WTC11 (cell line): ENCODE data around the gene RILPL1. TPM values are rescaled to one million over a fixed set of nuclear protein-coding genes. Genes with fewer than 3 reads are reported as not detected.
A peak's percentile ranks its signal among the peaks of the same experiment; 100 is the strongest.

Source experiments
- ATAC-seq: fragments of 200-7000 bp; cut with Tn5 transposase; 2 replicates; pipeline ENCODE4 v1.10.0; 2021; ENCODE audit warnings: mild to moderate bottlenecking, moderate library complexity
- CTCF ChIA-PET: fragments of 300-600 bp; sonication (Branson Sonifier 250); formaldehyde crosslinking; loops from one replicate; lab custom pipeline; 2021; ENCODE audit warnings: antibody characterized with exemption; lab: Charles Lee
- POLR2A ChIA-PET: fragments of 350-600 bp; sonication (Branson Sonifier 250); formaldehyde crosslinking; loops from one replicate; lab custom pipeline; 2021; ENCODE audit warnings: antibody characterized with exemption; lab: Charles Lee
- DNase-seq: peaks from one replicate; pipeline ENCODE4 v3.0.0; 2021; ENCODE audit warnings: low spot score
- H3K27ac Mint-ChIP-seq: 2 replicates; pipeline ENCODE4 v1.8.0; 2021; ENCODE audit warnings: mixed read lengths
- H3K27me3 Mint-ChIP-seq: 2 replicates; pipeline ENCODE4 v1.8.0; 2021; ENCODE audit warnings: low read depth, mild to moderate bottlenecking, moderate library complexity, mixed read lengths
- H3K36me3 Mint-ChIP-seq: 2 replicates; pipeline ENCODE4 v1.8.0; 2021; ENCODE audit warnings: mixed read lengths
- H3K4me1 Mint-ChIP-seq: 2 replicates; pipeline ENCODE4 v1.8.0; 2022; ENCODE audit warnings: mixed read lengths
- H3K4me3 Mint-ChIP-seq: 2 replicates; pipeline ENCODE4 v1.8.0; 2021; ENCODE audit warnings: mild to moderate bottlenecking, moderate library complexity, mixed read lengths
- H3K9me3 Mint-ChIP-seq: 2 replicates; pipeline ENCODE4 v1.8.0; 2021; ENCODE audit warnings: mixed read lengths
- AR ChIP-seq: fragments of 250-450 bp; sonication (Bioruptor Pico); IDR thresholded peaks from 2 replicates; pipeline ENCODE4 v1.9.0; 2021; ENCODE audit warnings: mild to moderate bottlenecking
- E2F5 ChIP-seq: sonication (generic); formaldehyde crosslinking; IDR thresholded peaks from 2 replicates; pipeline ENCODE4 v1.8.1; 2022; ENCODE audit warnings: mild to moderate bottlenecking, moderate library complexity, missing genetic modification reagents
- ESRRA ChIP-seq: sonication (generic); formaldehyde crosslinking; IDR thresholded peaks from 2 replicates; pipeline ENCODE4 v1.8.1; 2022; ENCODE audit warnings: mild to moderate bottlenecking, missing genetic modification reagents, borderline replicate concordance
- ETV6 ChIP-seq: sonication (generic); formaldehyde crosslinking; IDR thresholded peaks from 2 replicates; pipeline ENCODE4 v1.8.1; 2022; ENCODE audit warnings: mild to moderate bottlenecking, missing genetic modification reagents
- FOXJ3 ChIP-seq: sonication (generic); formaldehyde crosslinking; IDR thresholded peaks from 2 replicates; pipeline ENCODE4 v1.9.0; 2021; ENCODE audit warnings: missing genetic modification reagents, mild to moderate bottlenecking, borderline replicate concordance
- GRHL2 ChIP-seq: fragments of 250-450 bp; sonication (Bioruptor Pico); IDR thresholded peaks from 2 replicates; pipeline ENCODE4 v1.8.0; 2022; ENCODE audit warnings: mild to moderate bottlenecking, moderate library complexity; ENCODE audit not compliant: insufficient replicate concordance, severe bottlenecking
- HMGA2 ChIP-seq: fragments of 250-450 bp; sonication (Bioruptor Pico); IDR thresholded peaks from 2 replicates; pipeline ENCODE4 v1.4.0; 2021; ENCODE audit warnings: mild to moderate bottlenecking, moderate library complexity
- HMGXB4 ChIP-seq: sonication (generic); formaldehyde crosslinking; IDR thresholded peaks from 2 replicates; pipeline ENCODE4 v1.8.1; 2023; ENCODE audit warnings: mild to moderate bottlenecking, moderate library complexity, missing genetic modification reagents
- IRF2 ChIP-seq: sonication (generic); formaldehyde crosslinking; IDR thresholded peaks from 2 replicates; pipeline ENCODE4 v1.8.0; 2022; ENCODE audit warnings: low read depth, missing genetic modification reagents, borderline replicate concordance
- JAZF1 ChIP-seq: fragments of 250-450 bp; sonication (Bioruptor Pico); IDR thresholded peaks from 2 replicates; pipeline ENCODE4 v1.9.0; 2021; ENCODE audit warnings: moderate library complexity, mild to moderate bottlenecking, inconsistent platforms
- MXD4 ChIP-seq: fragments of 250-450 bp; sonication (Bioruptor Pico); IDR thresholded peaks from 2 replicates; pipeline ENCODE4 v1.8.0; 2021; ENCODE audit warnings: mild to moderate bottlenecking, moderate library complexity, borderline replicate concordance
- PREB ChIP-seq: sonication (generic); formaldehyde crosslinking; IDR thresholded peaks from 2 replicates; pipeline ENCODE4 v1.8.1; 2022; ENCODE audit warnings: mild to moderate bottlenecking, missing genetic modification reagents, moderate library complexity, borderline replicate concordance
- TEAD1 ChIP-seq: sonication (generic); formaldehyde crosslinking; IDR thresholded peaks from 2 replicates; pipeline ENCODE4 v1.8.0; 2022; ENCODE audit warnings: mild to moderate bottlenecking, missing genetic modification reagents
- TEAD4 ChIP-seq: sonication (generic); formaldehyde crosslinking; IDR thresholded peaks from 2 replicates; pipeline ENCODE4 v1.8.0; 2022; ENCODE audit warnings: mild to moderate bottlenecking, missing genetic modification reagents
- ZNF121 ChIP-seq: sonication (generic); formaldehyde crosslinking; IDR thresholded peaks from 2 replicates; pipeline ENCODE4 v1.8.0; 2023; ENCODE audit warnings: missing genetic modification reagents
- ZNF219 ChIP-seq: sonication (generic); formaldehyde crosslinking; IDR thresholded peaks from 2 replicates; pipeline ENCODE4 v1.8.0; 2023; ENCODE audit warnings: missing genetic modification reagents, mild to moderate bottlenecking, borderline replicate concordance
- ZNF416 ChIP-seq: fragments of 250-450 bp; sonication (Bioruptor Pico); IDR thresholded peaks from 2 replicates; pipeline ENCODE4 v1.9.0; 2021; ENCODE audit warnings: mild to moderate bottlenecking, inconsistent platforms
- ZNF423 ChIP-seq: fragments of 250-450 bp; sonication (Bioruptor Pico); IDR thresholded peaks from 2 replicates; pipeline ENCODE4 v2.1.2; 2022; ENCODE audit warnings: mild to moderate bottlenecking, moderate library complexity
- ZNF425 ChIP-seq: fragments of 250-450 bp; sonication (Bioruptor Pico); conservative IDR thresholded peaks from 2 replicates; pipeline ENCODE4 v1.9.0; 2021; ENCODE audit warnings: mild to moderate bottlenecking
- ZNF671 ChIP-seq: fragments of 250-450 bp; sonication (Bioruptor Pico); IDR thresholded peaks from 2 replicates; pipeline ENCODE4 v1.8.0; 2021; ENCODE audit warnings: mild to moderate bottlenecking
- total RNA-seq: library from RNA; stranded (reverse); gene quantifications from 3 replicates; pipeline ENCODE4 v1.2.3, GENCODE V29; 2021

Gene RILPL1
- total RNA-seq, 1 experiment from 2014 or later, result 8.2 TPM

- H3K4me1 Mint-ChIP-seq, result no peaks in the 10 kb centered on the region
- DNase-seq (no peak), ATAC-seq (peak; percentile 26; the same call in 1 of the 2 replicates)
- peaks cover 11% of the 10 kb centered on the region for H3K9me3 Mint-ChIP-seq
- POLR2A ChIA-PET, result no interaction called here
- H3K27ac Mint-ChIP-seq, result no peak overlapping the region
- CTCF ChIA-PET, result no interaction called here
- TF ChIP-seq ZNF425 (CRISPR knock-in tag) (no peak), TEAD4 (CRISPR knock-in tag) (no peak)
- no peak overlapping the region for H3K4me3 Mint-ChIP-seq
- H3K27me3 Mint-ChIP-seq, result peaks cover 15% of the 10 kb centered on the region
- H3K36me3 Mint-ChIP-seq, result no peaks in the 10 kb centered on the region
Observed at GRCh38 chr12:123546281-123546680, 12.8 kb upstream of the RILPL1 start.

- Mint-ChIP-seq H3K4me3 (no peak overlapping the region), H3K9me3 (peaks cover 7% of the 10 kb centered on the region), H3K36me3 (no peaks in the 10 kb centered on the region), H3K27me3 (peaks cover 20% of the 10 kb centered on the region), H3K27ac (no peak overlapping the region), H3K4me1 (no peaks in the 10 kb centered on the region)
- ATAC-seq (no peak), DNase-seq (no peak)
- CTCF ChIA-PET, result no interaction called here
- POLR2A ChIA-PET, result no interaction called here
- TF ChIP-seq ZNF416 (CRISPR knock-in tag), result no peak
- TF ChIP-seq HMGXB4 (CRISPR knock-in tag), result no peak
- TF ChIP-seq ZNF671, result no peak
- no peak for TF ChIP-seq PREB (CRISPR knock-in tag)
- TF ChIP-seq ETV6, result no peak
- TF ChIP-seq FOXJ3 (CRISPR knock-in tag), result no peak
- TF ChIP-seq JAZF1 (CRISPR knock-in tag), result no peak
- TF ChIP-seq E2F5, result no peak
- no peak for TF ChIP-seq MXD4 (CRISPR knock-in tag)
- TF ChIP-seq ZNF219, result no peak
Observed at GRCh38 chr12:123543541-123543940, 10.0 kb upstream of the RILPL1 start.

GRCh38 chr12:123540899-123541662 lies 7.6 kb upstream of the RILPL1 start:
- Mint-ChIP-seq H3K9me3 (no peaks in the 10 kb centered on the region), H3K4me3 (no peak overlapping the region), H3K27ac (no peak overlapping the region), H3K27me3 (peaks cover 22% of the 10 kb centered on the region)
- POLR2A ChIA-PET, result interaction anchor here (1.1 kb wide), 1 partner anchor 33 kb away, joined by 4 read pairs; no protein-coding TSS in a partner anchor
- no peak for DNase-seq
- TF ChIP-seq ZNF121 (CRISPR knock-in tag) (peak; percentile 73), AR (CRISPR knock-in tag) (no peak), GRHL2 (no peak), HMGA2 (CRISPR knock-in tag) (no peak), TEAD1 (CRISPR knock-in tag) (no peak), ESRRA (no peak), ZNF423 (CRISPR knock-in tag) (no peak), IRF2 (no peak)
- TF ChIP-seq, all 79 proteins: peak for 1
- Mint-ChIP-seq H3K36me3 (no peaks in the 10 kb centered on the region), H3K4me1 (no peaks in the 10 kb centered on the region)
- ATAC-seq, result no peak
- CTCF ChIA-PET, result interaction anchor here (0.8 to 2.1 kb wide), 6 partner anchors 18 to 77 kb away, joined by 3 to 17 read pairs (median 4); no protein-coding TSS in a partner anchor
